ENCODE data around the gene FAM53A.

DNA sequence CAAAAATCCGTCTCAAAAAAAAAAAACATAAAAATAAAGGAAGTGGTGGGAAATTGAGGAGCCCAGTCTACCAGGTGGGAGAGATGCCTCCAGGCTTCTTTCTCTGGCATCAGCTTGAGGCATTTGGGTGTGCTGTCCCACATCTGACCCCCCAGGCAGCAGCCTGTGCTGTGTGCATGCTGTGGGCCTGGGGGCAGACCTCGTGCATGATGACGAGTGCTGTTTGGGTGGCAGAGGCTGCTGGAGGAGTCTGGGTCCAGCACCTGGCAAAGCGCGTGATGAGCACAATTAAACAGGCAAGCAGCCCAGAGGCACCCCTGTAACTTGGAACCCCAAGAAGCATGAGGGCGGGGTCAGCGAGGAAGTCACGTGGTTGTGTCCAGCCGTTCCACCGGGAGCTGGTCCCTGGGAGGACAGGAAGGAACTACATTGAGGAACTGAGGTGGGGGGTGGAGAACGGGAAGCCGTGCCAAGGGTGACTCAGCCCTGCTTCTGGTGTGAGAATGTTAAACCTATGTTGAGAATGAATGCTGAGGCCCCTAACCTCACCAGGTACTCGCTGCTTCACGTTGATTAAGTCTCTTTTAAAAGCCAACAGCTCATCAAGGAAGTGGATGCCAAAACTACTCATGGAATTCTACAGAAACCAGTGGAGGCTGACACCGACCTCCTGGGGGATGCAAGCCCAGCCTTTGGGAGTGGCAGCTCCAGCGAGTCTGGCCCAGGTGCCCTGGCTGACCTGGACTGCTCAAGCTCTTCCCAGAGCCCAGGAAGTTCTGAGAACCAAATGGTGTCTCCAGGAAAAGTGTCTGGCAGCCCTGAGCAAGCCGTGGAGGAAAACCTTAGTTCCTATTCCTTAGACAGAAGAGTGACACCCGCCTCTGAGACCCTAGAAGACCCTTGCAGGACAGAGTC lies 43.3 kb upstream of the FAM53A start:
- TF ChIP-seq, protein P1, sequence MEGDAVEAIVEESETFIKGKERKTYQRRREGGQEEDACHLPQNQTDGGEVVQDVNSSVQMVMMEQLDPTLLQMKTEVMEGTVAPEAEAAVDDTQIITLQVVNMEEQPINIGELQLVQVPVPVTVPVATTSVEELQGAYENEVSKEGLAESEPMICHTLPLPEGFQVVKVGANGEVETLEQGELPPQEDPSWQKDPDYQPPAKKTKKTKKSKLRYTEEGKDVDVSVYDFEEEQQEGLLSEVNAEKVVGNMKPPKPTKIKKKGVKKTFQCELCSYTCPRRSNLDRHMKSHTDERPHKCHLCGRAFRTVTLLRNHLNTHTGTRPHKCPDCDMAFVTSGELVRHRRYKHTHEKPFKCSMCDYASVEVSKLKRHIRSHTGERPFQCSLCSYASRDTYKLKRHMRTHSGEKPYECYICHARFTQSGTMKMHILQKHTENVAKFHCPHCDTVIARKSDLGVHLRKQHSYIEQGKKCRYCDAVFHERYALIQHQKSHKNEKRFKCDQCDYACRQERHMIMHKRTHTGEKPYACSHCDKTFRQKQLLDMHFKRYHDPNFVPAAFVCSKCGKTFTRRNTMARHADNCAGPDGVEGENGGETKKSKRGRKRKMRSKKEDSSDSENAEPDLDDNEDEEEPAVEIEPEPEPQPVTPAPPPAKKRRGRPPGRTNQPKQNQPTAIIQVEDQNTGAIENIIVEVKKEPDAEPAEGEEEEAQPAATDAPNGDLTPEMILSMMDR (IDR thresholded peaks at IDR 0.05) = no peak
- no peak for TF ChIP-seq POLR2A (IDR thresholded peaks at IDR 0.05)
